ENCODE measurements around the gene EVI5. TPM values are rescaled to one million over a fixed set of nuclear protein-coding genes. Genes with fewer than 3 reads are reported as not detected.

Gene EVI5
- total RNA-seq, 1 donor from 2014 or later: 56.7 TPM

DNA sequence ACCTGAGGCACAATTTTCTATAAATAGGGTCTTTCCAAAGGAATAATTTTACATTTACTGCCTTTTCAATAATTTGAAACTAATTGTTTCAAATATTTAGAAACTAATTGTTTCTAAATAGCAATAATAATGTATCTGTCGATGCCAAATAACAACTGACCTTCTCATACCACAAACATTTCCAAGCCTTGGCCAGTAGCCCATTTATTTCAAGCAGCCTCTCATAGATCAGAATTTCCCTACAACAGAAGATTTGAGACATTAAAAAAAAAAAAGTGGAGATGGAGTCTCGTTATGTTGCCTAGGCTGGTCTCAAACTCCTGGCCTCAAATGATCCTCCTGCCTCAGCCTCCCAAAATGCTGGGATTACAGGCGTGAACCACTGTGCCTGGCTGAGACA lies 296.1 kb downstream of the EVI5 start:
- DNase-seq (ENCODE audit: low spot score in 2 of 2) (no peak), FAIRE-seq (no peak)

GRCh38 chr1:92488416-92488815 lies 296.5 kb downstream of the EVI5 start:
- no peak for DNase-seq (ENCODE audit: low spot score in 2 of 2)
- FAIRE-seq: no peak

GRCh38 chr1:92487078-92487605 lies 297.8 kb downstream of the EVI5 start:
- DNase-seq (ENCODE audit: low spot score in 2 of 2) (no peak), FAIRE-seq (no peak)

DNA sequence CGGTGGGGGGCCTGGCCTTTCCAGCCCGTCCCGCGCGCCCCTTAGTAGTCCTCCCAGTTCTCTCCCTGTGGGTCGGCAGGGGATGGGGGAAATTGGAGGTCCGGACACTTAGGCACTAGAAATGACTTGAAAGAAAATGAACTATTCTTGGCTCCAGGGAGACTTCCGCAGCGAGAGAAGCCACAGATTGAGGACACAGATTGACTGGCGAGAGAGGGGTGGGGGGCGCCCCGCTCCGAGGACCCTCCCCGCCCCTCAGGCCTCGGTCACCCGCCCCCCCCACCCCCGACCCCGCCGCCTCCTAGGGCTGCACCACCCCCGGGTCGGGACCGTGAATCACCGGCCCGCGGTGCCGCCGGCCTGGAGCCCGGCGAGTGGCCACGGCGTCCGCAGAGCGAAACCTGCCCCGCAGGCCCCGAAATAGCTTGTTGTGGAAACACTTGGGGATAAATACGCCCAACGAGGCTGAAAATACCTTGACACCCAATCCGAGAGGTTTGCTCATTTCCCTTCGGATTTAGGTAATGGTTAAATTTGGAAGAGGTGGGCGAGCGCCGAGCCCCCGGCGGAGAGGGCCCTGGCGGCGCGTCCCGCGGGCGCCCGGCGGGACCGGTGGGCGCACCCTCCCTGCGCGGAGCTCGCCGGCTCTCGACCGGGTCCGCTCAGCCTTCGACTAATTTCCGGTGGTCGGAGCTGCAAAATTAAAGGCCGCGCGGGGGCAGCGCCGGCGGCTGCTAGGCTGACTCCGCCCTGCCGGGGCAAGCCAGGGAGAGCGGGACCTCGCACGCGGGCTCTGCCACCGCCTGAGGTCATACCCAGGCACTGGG lies 298.4 kb downstream of the EVI5 start, which contains the start of gene GFI1:
TSS of gene GFI1 (minus strand) at position 675 of the 827 bp plus-strand sequence. CDS start 3,438 bp downstream, outside the sequence.
- DNase-seq (ENCODE audit: low spot score in 2 of 2) (peak in 1 of 2 donors; percentile 22), FAIRE-seq (no peak)

DNA sequence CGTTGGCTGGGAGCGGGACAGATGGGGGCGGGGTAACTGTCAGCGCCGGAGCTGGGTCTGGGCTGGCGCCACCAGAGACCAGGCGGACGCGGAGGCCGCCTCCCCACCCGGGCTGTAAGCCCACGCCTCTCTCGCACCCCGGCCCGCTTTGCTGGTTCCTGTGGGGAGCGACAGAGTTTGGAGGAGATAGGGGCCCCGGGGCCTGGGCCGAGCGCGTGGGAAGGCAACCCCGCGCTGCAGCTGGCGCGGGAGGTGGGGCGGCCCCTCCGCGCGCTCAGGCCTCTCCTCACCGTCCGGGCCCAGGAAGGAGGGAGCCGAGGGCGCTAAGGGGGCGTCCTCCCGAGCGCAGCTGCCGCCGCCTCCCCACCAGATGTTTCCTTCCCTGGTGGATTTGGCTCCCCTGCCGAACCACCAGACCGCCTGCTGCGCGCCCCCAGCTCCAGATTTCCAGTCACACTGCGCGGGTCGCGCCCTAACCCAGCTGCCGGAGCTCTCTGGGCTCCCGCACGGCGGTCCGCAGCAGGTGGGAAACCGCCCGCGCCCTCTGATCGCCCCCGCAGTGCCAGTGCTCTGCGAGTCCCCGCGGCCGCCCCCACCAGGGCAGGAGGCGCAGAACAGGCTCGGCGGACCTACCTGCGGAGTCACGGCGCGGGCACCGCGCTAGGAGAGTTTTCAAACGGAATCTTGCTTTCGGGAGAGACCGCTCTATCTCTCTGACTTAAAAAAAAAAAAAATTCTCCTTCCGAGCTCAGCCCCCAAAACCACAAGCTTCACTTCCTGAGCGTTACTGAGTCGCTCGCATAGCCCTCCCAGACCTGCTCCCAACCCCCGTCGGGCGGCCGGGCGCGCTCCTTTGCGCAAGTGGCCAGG lies 299.3 kb downstream of the EVI5 start:
- DNase-seq (ENCODE audit: low spot score in 2 of 2) (peak in 1 of 2 donors; percentile 43), FAIRE-seq (no peak)

DNA sequence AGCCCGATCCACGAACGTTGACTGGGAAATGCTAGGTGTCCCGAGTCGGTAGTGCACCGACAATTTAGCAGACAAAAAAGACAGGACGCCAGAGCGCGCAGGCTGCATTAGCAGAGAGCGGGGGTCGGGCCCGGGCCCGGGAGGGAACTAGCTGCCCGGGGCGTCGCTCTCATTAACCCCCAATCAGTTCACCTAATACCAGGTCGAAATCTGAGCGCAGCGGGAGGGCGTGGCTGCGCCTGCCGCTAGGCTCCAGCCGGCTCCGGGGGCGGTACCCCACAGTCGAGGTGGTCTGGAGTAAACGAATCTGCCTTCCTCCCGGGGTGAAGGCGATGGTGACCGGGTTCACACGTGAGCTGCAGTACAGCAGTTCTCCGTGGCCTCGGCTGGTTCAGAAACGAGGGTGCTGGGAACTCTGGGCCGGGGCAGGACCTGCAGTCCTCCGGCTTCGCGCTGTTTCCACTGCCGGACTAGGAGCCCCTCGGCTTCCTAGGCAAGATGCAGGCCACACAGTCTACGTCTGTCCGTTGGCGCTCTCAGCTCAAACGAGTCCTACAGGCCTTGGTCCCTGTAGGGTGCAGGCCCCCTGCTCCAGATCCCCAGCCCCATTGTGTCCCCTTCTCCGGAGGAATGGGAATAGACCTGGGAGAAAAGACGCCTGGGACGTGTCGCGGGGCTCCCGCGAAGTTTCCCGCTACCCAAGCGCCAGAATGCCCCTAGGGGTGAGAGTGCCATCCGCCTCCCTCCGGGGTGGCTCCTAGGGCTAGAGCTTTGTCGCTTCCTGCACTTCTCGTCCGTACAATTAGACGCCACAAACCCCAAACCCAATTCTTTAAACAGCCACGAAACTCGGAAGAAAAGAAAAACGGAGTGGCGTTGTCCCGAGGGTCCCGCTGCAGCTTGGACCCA lies 300.2 kb downstream of the EVI5 start:
- DNase-seq (ENCODE audit: low spot score in 2 of 2): peak in 1 of 2 donors; percentile 10
- no peak for FAIRE-seq

GRCh38 chr1:92483610-92484471 lies 301.1 kb downstream of the EVI5 start:
- FAIRE-seq (no peak), DNase-seq (ENCODE audit: low spot score in 2 of 2) (no peak)

DNA sequence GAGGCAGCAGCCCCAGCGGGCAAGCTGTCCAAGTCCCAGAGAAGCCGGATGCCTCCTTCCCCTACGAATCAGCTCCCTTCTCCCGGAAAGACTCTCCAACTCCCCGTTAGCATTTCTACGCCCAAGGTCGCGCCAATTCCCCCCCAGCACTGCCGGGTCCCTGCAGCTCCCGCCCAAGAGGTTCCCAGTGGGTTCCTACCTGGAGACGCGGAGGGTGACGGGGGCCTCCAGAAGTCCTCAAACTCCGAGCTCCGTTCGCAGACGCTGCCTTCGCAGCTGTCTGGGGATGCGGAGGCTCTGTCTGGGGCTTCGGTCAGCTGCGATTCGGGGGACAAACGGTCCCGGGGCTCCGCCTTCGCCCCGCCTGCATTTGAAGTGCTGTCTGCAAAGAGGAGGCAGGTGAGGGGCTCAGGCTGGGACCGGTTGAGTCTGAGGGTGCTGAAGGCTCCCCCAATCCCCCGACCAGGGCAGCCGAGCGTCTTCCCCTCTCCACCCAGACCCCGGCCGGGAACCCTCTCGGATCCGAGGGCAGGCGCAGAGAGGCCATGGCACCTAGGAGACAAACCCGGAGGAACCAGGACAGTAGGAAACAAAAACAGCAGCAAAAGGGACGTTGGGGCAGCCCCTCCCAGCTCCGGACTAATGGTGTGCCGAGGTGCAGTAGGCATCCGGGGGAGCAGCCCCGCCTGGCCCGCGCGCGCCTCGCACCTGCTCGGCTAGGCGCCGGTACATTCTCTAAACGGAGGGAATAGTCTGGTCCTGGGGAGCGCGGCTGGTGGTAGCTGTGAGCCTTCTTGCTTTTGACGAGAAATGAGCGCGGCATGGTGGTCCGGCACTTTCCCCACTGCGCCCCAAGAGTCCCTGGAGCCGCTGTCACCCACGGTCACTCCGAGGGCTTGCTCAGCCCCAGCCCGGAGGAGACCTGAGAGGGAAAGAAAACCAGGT lies 302.0 kb downstream of the EVI5 start:
- FAIRE-seq (no peak), DNase-seq (ENCODE audit: low spot score in 2 of 2) (peak in 1 of 2 donors; percentile 12)

- peak in 1 of 2 donors; percentile 16 for DNase-seq (ENCODE audit: low spot score in 2 of 2)
- FAIRE-seq: no peak
Measured at GRCh38 chr1:92481971-92482664, 302.8 kb downstream of the EVI5 start.

- no peak for FAIRE-seq
Measured at GRCh38 chr1:92481599-92481925, 303.3 kb downstream of the EVI5 start.

DNA sequence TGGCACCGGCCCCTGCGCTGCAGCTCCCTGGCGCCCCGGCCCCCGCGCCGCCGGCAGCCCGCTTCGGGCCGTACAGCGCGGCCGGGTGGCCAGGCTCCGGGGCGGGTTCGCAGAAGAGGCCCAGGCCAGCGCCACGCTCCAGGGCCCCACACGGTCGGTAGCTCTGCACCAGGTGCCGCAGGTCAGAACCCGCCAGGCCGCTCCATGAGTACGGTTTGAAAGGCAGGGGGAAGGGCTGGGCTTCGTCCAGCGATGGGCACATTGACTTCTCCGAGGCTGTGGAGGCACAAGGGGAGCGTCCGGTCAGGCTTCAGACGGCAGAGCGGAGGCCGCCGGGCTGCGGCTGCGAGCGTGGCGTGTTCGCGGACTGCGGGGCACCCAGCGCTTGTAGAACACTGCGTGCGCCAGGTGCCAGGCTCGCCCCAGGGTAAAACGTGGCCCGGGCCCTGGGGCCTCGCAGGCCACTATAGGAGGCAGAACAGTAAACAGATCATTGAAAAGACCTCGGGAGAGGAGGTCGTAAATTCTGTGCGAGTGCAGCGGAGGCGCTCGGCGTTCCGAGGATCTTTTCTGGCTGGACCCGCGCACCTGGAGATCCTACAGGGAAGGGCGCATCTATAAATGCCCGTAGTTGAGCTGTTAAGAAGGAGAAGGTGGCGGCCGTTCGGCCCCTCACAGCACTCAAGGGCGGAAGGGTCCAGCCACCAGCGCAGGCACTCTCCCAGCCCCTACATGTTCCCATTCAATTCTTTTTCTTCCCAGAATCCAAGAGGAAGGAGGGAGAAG lies 303.9 kb downstream of the EVI5 start:
- no peak for DNase-seq (ENCODE audit: low spot score in 2 of 2)
- FAIRE-seq: no peak

More at GRCh38 chr1:92481599-92481925, 303.3 kb downstream of the EVI5 start:
- DNase-seq (ENCODE audit: low spot score in 2 of 2): no peak

DNA sequence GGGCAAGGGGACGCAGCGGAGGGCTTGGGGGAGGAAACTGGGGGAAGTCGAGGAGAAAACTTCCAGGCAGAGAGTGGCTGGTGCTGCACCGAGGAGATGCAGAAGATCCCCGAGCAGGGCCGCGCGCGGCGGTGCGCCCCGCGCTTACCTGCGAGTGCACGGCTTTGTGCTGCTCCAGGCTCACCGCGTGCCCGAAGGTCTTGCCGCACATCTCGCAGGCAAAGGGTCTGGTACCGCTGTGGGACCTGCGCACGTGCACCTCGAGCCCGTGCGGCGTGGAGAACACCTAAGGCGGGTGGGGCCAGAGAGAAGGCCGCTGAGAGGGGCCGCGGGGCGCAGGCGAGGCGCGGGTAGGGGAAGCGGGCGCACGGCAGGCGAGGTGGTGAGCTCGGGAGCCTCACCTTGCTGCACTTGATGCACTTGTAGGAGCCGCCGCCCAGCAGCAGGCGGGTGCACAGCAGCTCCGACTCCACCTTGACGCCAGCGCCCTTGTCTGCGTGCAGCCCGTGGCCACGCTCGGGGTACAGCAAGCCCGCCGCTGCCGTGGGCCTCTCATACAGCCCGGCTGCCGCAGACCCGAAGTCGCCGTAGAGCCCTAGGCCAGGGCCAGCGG lies 304.6 kb downstream of the EVI5 start:
- DNase-seq (ENCODE audit: low spot score in 2 of 2) (no peak), FAIRE-seq (no peak)

DNA sequence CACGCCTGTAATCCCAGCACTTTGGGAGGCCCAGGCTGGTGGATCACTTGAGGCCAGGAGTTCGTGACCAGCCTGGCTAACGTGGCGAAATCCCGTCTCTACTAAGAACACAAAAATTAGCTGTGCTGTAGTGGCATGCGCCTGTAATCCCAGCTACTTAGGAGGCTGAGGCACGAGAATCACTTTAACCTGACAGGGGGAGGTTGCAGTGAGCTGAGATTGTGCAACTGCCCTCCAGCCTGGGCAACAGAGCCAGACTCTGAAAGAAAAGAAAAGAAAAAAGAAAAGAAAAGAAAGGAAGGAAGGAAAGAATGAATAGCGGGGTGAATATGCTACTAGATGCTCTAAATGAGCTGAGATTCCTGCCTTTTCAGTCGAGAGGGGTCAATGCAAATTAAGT lies 305.3 kb downstream of the EVI5 start:
- DNase-seq (ENCODE audit: low spot score in 2 of 2) (no peak), FAIRE-seq (no peak)

DNA sequence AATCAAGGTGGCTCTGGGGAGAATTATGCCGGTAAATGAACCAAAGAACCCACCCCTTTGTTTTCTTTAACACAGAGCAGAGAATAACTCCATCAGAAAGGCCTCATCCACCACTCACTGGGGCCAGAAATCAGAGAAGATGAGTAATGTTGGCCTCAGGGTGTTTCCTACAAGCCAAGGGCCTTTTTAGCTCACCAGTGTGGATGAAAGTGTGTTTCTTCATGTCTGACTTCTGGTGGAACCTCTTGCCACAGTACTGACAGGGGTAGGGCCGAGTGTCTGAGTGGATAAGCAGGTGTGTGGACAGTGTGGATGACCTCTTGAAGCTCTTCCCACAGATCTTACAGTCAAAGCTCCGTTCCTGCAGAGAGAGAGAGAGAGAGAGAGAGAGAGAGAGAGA lies 306.5 kb downstream of the EVI5 start:
- no peak for FAIRE-seq
- no peak for DNase-seq (ENCODE audit: low spot score in 2 of 2)

- no peak for FAIRE-seq
- DNase-seq (ENCODE audit: low spot score in 2 of 2): no peak
Measured at GRCh38 chr1:92476071-92476631, 308.8 kb downstream of the EVI5 start.

GRCh38 chr1:92475029-92475428 lies 309.9 kb downstream of the EVI5 start:
- DNase-seq (ENCODE audit: low spot score in 2 of 2): no peak
- no peak for FAIRE-seq
